Lower lobe of right lung (tissue), 2 donors: Measurements from ENCODE around the gene UGT3A1. TPM values are rescaled to one million over a fixed set of nuclear protein-coding genes. Genes with fewer than 3 reads are reported as not detected.

Experiments used
- ATAC-seq, 2 donors: fragments of 200-7000 bp; cut with Tn5 transposase; one replicate each; pipeline ENCODE4 v1.9.1; 2020 to 2022; ENCODE audit warnings: mild to moderate bottlenecking in 2 of 2, moderate library complexity in 2 of 2
- DNase-seq: peaks from one replicate; pipeline ENCODE4 v3.0.0-alpha.2; 2020
- H3K27ac ChIP-seq: fragments of 200-600 bp; one replicate; pipeline ENCODE4 v1.8.0; 2022
- H3K27me3 ChIP-seq: fragments of 200-600 bp; one replicate; pipeline ENCODE4 v1.8.0; 2022; ENCODE audit warnings: low read depth
- H3K36me3 ChIP-seq: fragments of 200-600 bp; one replicate; pipeline ENCODE4 v1.8.0; 2022; ENCODE audit warnings: mild to moderate bottlenecking
- H3K4me1 ChIP-seq: fragments of 200-600 bp; one replicate; pipeline ENCODE4 v1.8.0; 2022
- H3K4me3 ChIP-seq: fragments of 200-600 bp; one replicate; pipeline ENCODE4 v1.8.0; 2022; ENCODE audit warnings: mild to moderate bottlenecking
- H3K9me3 ChIP-seq: fragments of 200-600 bp; one replicate; pipeline ENCODE4 v1.8.0; 2022
- intact Hi-C: fragments of 100-400 bp; cut with DNase I; formaldehyde crosslinking; loops from one replicate; pipeline ENCODE4 v1.11.0; 2022
- total RNA-seq: library from RNA; stranded (reverse); fragmentation: NEBNext Ultra II Directional; extraction: Animal tissue kit (Norgen Biotek cat#: 25700); gene quantifications from one replicate; pipeline ENCODE4 v1.2.1, GENCODE V29; 2021
- TF ChIP-seq, protein P1 (sequence below): fragments of 200-600 bp; IDR thresholded peaks from one replicate; pipeline ENCODE4 v1.8.0; 2022; ENCODE audit warnings: antibody characterized with exemption, mild to moderate bottlenecking
- donor health status: DM: no; HTN: yes; CAD: no; lungs with severe emphysema.

UGT3A1 gene
- total RNA-seq, 1 donor from 2014 or later = not detected

DNA sequence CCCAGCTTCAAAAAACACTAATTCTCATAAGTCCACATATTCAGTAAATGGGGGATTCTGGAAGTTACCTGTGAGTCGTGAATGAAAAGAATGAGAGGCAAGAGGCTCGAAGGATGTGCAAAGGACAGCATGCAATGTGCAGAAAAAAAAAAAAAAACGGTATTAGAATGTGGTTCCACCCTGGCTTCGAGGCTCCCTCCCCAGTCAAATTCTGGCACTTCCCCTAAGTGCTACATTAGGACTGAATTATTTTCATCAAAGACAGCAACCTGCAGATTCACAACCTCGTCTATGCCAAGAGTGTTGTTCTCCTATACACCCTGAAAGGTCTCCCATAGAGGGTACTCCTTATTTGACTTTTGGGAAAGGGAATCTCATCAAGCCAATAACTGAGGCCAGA is 69.3 kb downstream of the UGT3A1 start:
- H3K4me3 ChIP-seq = no peak overlapping the region
- H3K9me3 ChIP-seq = no peaks in the 10 kb centered on the region
- H3K27ac ChIP-seq = no peak overlapping the region
- DNase-seq (no peak), ATAC-seq (no peak)
- TF ChIP-seq, protein P1, sequence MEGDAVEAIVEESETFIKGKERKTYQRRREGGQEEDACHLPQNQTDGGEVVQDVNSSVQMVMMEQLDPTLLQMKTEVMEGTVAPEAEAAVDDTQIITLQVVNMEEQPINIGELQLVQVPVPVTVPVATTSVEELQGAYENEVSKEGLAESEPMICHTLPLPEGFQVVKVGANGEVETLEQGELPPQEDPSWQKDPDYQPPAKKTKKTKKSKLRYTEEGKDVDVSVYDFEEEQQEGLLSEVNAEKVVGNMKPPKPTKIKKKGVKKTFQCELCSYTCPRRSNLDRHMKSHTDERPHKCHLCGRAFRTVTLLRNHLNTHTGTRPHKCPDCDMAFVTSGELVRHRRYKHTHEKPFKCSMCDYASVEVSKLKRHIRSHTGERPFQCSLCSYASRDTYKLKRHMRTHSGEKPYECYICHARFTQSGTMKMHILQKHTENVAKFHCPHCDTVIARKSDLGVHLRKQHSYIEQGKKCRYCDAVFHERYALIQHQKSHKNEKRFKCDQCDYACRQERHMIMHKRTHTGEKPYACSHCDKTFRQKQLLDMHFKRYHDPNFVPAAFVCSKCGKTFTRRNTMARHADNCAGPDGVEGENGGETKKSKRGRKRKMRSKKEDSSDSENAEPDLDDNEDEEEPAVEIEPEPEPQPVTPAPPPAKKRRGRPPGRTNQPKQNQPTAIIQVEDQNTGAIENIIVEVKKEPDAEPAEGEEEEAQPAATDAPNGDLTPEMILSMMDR = no peak
- no peaks in the 10 kb centered on the region for H3K27me3 ChIP-seq
- peaks cover 9% of the 10 kb centered on the region for H3K4me1 ChIP-seq
- intact Hi-C loops = loop anchor here (10.0 kb wide), 1 partner anchor 827 kb away; no protein-coding TSS in a partner anchor
- H3K36me3 ChIP-seq = no peaks in the 10 kb centered on the region

DNA sequence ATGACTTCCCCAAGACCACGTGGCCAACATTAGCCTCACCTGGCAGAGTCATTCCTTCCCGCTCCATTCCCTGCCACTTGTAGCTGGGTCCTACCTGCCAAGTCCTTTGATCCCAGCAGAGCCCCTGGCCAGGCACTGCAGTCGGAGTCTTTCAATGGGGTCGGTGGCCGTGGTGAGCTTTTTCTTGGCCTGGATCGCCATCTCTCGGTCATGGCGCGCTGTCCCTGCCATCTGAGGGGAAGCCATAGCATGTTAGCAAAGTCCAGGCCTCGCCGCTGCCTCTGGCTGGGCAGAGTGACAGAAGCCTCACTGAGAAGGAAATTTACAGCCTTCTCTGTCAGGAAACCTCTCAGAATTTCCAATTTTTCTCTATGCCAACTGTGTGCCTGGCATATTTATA is 70.3 kb downstream of the UGT3A1 start:
- TF ChIP-seq, protein P1 = no peak
- intact Hi-C loops = loop anchor here (10.0 kb wide), 1 partner anchor 826 kb away; no protein-coding TSS in a partner anchor

DNA sequence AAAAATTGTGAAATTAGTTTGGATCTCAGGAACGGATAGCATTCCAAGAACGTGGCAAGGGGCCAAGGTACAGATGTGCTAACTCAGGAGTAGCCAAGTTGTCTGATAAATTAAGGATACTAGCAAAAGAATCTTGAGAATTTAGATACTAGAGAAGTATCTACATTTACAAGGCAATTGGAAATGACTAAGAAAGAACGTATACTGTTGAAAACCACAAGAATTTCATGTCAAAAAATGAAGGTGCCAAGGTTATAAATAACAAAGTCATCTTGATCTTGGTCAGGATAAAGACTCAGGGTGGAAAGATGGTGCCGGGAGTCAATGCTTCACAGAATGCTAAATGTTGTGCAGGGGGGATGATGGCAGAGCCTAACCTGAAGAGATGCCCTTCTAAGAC is 72.0 kb downstream of the UGT3A1 start:
- TF ChIP-seq, protein P1 = no peak
- ATAC-seq = no peak

More for the DNA sequence above, 70.3 kb downstream of the UGT3A1 start:
- no peak overlapping the region for H3K4me3 ChIP-seq
- H3K9me3 ChIP-seq = no peaks in the 10 kb centered on the region
- H3K36me3 ChIP-seq = no peaks in the 10 kb centered on the region
- no peak for ATAC-seq
- no peak overlapping the region for H3K27ac ChIP-seq
- no peak for DNase-seq
- peaks cover 9% of the 10 kb centered on the region for H3K4me1 ChIP-seq
- H3K27me3 ChIP-seq = no peaks in the 10 kb centered on the region

DNA sequence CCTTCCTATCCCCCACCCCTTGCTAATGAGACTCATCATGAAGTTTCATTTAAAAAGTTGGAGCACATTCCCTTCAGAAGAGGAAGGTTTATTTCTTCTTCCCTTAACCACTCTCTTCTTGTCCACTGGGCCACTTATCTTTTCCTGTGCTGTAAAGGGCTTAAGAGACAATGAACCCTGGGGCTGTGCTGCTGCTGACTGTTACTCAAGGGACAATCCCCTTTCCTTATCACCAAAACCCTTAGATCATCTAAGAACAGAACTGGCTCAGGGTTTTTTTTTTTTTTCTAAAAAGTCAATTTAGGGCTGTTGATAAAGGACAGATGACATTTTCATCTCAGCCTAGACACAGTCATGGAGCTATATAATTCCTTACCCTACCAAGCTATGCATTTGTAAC is 82.4 kb downstream of the UGT3A1 start:
- no peak overlapping the region for H3K4me3 ChIP-seq
- no peaks in the 10 kb centered on the region for H3K27me3 ChIP-seq
- TF ChIP-seq, protein P1 = no peak
- H3K9me3 ChIP-seq = peaks cover 2% of the 10 kb centered on the region
- no peaks in the 10 kb centered on the region for H3K36me3 ChIP-seq
- no peak for ATAC-seq
- H3K4me1 ChIP-seq = no peaks in the 10 kb centered on the region
- no peak for DNase-seq
- no peak overlapping the region for H3K27ac ChIP-seq
- intact Hi-C loops = no loop called here

More for the DNA sequence above, 72.0 kb downstream of the UGT3A1 start:
- intact Hi-C loops = no loop called here
- Histone ChIP-seq H3K4me1 (no peaks in the 10 kb centered on the region), H3K9me3 (no peaks in the 10 kb centered on the region), H3K36me3 (no peaks in the 10 kb centered on the region), H3K4me3 (no peak overlapping the region), H3K27ac (no peak overlapping the region), H3K27me3 (no peaks in the 10 kb centered on the region)
- no peak for DNase-seq

DNA sequence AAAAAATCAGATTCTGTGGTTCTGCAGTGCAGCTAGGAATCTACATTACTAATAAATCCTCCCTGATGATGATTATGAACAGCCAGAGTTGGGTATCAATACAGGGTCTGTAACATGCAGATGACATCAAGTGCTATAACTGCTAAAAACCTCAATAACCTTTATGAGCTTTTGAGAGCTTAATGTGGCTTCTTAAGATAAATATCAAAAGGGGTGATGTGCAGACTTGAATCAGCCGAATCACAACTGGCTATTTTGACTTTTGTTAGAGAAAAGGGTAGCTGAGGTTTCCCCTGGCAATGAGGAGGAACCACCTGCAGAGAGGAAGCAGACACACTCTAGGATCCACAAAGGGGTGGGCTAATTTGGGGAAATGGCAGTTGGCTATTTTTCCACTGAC is 83.0 kb downstream of the UGT3A1 start:
- Histone ChIP-seq H3K4me1 (no peaks in the 10 kb centered on the region), H3K36me3 (no peaks in the 10 kb centered on the region), H3K4me3 (no peak overlapping the region), H3K27ac (no peak overlapping the region), H3K27me3 (no peaks in the 10 kb centered on the region), H3K9me3 (peaks cover 2% of the 10 kb centered on the region)
- TF ChIP-seq, protein P1 = no peak
- DNase-seq (no peak), ATAC-seq (no peak)
- intact Hi-C loops = no loop called here
